Endothelial cell of umbilical vein (primary cell): ENCODE measurements around the gene RALB.

ENCODE experiments used
- CTCF ChIP-seq, 2 donors: IDR thresholded peaks; 1 replicate in 1 of 2; 2 replicates in 1 of 2; pipeline ENCODE4 v1.5.1; 2011; ENCODE audit warnings: low read length in 2 of 2, mild to moderate bottlenecking in 2 of 2, moderate library complexity in 2 of 2, control low read depth in 1 of 2, inconsistent platforms in 1 of 2, low read depth in 1 of 2; ENCODE audit not compliant: insufficient read depth in 1 of 2; ENCODE audit errors: extremely low read depth in 1 of 2
- EZH2 ChIP-seq: IDR thresholded peaks from 2 replicates; pipeline ENCODE4 v1.6.1; 2012; ENCODE audit warnings: borderline replicate concordance, low read depth, mild to moderate bottlenecking, moderate library complexity, low read length, inconsistent platforms; ENCODE audit not compliant: severe bottlenecking
- FOS ChIP-seq: IDR thresholded peaks from 2 replicates; pipeline ENCODE4 v1.6.1; 2011; ENCODE audit warnings: mild to moderate bottlenecking, low read length, moderate library complexity, borderline replicate concordance; ENCODE audit not compliant: insufficient read depth
- GATA2 ChIP-seq: IDR thresholded peaks from 2 replicates; pipeline ENCODE4 v1.7.0; 2011; ENCODE audit warnings: low read depth, mild to moderate bottlenecking, moderate library complexity, mixed read lengths, low read length; ENCODE audit not compliant: insufficient read length, insufficient read depth
- JUN ChIP-seq: IDR thresholded peaks from 2 replicates; pipeline ENCODE4 v1.6.1; 2011; ENCODE audit warnings: borderline replicate concordance, low read depth; ENCODE audit not compliant: insufficient read length, insufficient read depth
- MAX ChIP-seq: IDR thresholded peaks from 2 replicates; pipeline ENCODE4 v1.6.1; 2011; ENCODE audit not compliant: insufficient read depth, insufficient read length
- MYC ChIP-seq: IDR thresholded peaks from one replicate; pipeline ENCODE4 v1.6.1; 2011; ENCODE audit warnings: mild to moderate bottlenecking, low read depth, low read length
- POLR2A ChIP-seq: IDR thresholded peaks from 2 replicates; pipeline ENCODE4 v1.6.1; 2012; ENCODE audit warnings: low read depth, mild to moderate bottlenecking, control low read depth, low read length
- POLR2AphosphoS5 ChIP-seq: IDR thresholded peaks from 2 replicates; pipeline ENCODE4 v1.6.1; 2012; ENCODE audit warnings: low read depth, mild to moderate bottlenecking, control low read depth, low read length, moderate library complexity; ENCODE audit not compliant: insufficient read depth

GRCh38 chr2:120262761-120263428, 10.2 kb downstream of the RALB start:
- TF ChIP-seq CTCF (IDR thresholded peaks at IDR 0.05; ENCODE audit: extremely low read depth in 1 of 2, insufficient read depth in 1 of 2, low read depth in 1 of 2, low read length in 2 of 2) (no peak), POLR2A (no peak), EZH2 (no peak), GATA2 (no peak), MAX (no peak), POLR2AphosphoS5 (no peak), MYC (no peak), JUN (no peak), FOS (no peak)
